Upper lobe of left lung (tissue), 4 donors: ENCODE measurements around the gene MPV17.

ENCODE experiments used
- CTCF ChIP-seq, 6 experiments: fragments of 450-650 bp in 4 of 6; fragments of 200-600 bp in 2 of 6; sonication (generic) in 2 of 6; IDR thresholded peaks; one replicate each; pipeline ENCODE4 v1.5.1; 2016 to 2019; ENCODE audit warnings: antibody characterized with exemption in 6 of 6
- POLR2AphosphoS5 ChIP-seq, 2 donors: sonication (generic); formaldehyde crosslinking; IDR thresholded peaks; one replicate each; pipeline ENCODE4 v1.5.1; 2017; ENCODE audit warnings: antibody characterized with exemption in 2 of 2

- TF ChIP-seq POLR2AphosphoS5 (IDR thresholded peaks at IDR 0.05) (no peak), CTCF (IDR thresholded peaks at IDR 0.05) (no peak)
These were observed 17.4 kb downstream of the MPV17 start for GRCh38 chr2:27305516-27305915.
